ENCODE measurements around the gene SEC14L1.

SEC14L1 gene

DNA sequence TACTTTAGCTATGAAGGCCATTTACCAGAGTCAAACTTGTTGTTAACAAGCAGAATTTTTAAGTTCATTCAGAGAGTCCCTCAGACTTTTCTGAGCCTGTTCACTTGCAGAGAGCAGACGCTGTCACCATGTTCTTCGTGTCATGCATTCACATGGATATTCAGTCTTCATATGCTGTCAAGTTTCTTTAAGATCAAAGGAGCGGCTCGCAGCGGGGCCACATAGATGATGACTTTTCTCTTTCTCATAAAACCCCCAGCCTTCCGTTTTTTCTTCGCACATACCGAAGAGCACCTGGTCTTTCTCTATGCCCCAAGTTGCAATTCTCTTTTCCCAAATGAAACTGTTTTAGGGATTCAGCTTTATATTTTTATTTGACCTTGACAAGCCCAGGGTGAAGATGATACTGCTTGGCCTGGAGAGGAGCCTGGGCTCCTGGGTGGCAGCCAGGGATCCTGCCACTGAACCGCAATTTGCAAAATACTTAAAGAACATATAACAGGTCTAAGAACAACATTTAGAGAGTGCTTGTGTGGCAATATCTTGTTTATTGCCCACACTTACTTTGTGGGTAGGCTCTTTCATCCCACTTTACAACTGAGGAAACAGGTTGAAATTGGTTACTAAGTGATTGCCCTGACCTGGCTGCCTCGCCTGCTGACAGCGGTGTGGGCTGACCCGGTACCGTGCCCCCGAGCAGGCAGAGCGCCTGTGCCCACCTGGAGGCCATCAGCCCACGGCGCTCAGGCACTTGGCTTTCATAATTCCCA lies 22.9 kb downstream of the SEC14L1 start:
- no peak for DNase-seq

DNA sequence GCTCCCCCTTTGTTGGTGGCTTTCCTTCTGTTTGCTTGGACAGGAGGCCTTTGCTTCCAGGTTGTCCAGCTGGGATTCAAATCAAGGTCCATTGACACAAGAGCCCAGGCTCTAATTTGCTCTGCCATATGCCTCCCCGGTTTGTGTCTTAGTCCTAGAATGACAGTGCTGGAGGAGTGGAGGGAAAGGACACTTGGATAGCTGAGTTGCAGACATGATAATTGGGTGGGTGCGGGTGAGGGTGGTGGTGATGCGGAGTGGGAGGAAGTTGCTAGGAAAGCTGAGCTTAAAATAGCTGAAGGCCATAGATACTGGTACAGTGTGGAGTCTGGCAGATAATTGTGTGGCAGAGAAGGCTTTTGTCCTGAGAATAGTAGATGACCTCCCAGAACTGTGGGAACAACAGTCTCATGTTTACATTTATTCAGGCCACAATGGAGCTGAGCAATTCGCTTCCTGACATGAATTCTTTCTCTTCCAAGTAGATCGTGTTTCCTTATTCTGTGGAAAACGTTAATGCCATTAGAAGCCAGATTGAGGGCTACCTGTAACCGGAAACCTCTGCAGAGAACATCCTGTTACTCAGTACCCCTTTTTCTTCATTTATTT lies 23.8 kb downstream of the SEC14L1 start:
- peak in 1 of 2 donors; percentile 55 for DNase-seq

DNA sequence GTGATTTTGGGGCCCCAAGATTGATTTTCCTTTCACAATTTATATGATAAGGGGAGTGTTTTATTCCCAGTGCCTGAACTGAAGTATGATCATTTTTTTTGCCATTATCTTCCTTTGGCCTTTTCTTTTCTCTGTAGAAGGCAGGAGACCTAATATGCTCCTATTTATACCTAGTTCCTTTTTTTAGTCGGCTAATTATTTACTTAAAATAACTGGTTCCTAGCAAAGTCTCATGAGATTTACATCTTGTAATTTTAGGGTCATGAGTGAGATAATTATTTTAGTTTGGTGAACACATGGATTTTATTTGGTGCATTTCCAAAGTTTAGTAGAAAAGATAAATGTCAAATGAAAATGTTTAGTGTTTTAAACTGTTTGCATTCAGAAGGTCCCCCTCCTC lies 24.8 kb downstream of the SEC14L1 start:
- no peak for DNase-seq

DNA sequence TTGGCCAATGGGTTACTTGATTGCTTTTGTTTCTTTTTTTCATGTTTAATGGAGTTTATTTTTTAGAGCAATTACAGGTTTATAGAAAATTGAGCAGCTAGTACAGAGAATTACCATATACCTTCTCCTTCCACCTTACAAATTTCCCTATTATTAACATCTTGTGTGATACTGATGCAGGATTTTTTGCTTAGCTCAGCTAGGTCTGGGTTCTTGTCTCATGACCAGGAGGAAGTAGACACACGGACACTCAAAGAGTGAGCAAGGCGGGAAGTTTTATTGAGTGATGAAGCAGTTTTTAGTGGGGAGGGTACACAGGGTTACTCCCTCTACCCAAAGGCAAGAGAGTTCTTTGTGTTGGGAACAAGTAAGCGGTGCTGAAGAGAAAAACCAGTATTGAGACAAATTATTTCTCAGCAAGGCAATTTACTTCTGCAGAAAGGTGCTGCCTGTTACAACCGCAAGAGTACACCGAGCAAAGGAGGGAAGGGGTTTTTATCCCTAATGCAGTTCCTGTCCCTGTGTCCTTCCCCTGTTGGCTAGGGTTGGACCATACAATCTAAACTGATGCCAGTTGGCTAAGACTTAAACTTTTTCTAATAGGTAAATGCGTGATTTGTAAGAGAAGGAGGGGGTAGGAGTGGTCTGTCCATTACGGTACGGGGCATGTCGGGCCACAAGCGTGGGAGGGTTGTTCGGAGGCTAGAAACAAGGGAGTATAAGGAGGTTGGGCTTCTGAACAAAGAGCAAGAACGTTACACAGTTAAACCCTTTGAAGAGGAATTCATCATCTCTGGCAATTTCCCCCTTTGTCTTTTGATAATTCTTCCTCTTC lies 26.9 kb downstream of the SEC14L1 start:
- no peak for DNase-seq

DNA sequence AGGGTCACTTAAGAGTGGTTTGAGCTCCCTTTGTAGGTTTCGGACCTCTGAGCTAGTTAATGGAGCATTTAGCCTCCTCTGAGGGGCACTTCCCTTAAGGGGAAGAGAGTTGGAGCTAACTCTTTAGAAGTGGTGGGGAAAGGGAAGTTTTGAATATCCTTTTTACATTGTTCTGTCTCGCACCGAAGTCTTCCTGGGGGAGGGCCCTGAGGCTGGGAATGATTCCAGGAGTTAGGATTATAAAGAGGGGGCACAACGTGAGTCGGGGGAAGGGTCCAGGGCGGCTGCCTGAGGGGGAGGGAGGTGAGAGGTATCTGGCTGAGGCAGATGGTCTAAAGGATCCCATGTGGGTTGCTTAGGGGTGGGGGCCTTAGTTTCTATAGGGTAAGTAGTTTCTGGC lies 32.3 kb downstream of the SEC14L1 start:
- DNase-seq, result no peak

DNA sequence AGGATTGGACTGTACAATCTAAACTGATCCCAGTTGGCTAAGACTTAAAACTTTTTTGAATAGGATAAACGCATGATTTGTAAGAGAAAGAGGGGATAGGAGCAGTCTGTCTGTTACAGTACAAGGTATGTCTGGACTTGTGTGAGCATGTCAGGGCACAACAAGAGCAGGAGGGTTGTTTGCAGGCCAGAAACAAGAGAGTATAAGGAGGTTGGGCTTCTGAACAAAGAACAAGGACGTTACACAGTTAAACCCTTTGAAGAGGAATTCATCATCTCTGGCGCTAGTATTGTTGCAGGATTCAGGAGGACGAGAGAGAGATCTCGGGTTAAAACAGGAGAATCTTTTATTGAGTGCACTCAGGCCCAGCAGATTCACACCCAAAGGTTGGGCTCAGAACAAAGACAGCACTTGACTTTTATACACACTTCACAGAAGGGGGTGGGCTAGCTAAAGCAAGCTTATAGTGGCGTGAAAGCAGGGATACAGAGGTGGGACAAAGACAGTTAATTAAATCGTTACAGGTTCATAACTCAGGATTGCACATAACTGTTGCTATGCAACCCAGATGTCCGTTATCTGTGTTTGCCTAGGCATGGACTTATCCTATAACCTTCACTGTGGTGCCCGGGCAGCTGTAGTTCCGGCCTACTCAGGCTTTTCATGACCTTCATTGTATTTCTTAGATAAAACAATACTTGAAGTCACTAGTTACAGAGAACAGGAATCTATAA lies 34.3 kb downstream of the SEC14L1 start:
- no peak for DNase-seq

DNA sequence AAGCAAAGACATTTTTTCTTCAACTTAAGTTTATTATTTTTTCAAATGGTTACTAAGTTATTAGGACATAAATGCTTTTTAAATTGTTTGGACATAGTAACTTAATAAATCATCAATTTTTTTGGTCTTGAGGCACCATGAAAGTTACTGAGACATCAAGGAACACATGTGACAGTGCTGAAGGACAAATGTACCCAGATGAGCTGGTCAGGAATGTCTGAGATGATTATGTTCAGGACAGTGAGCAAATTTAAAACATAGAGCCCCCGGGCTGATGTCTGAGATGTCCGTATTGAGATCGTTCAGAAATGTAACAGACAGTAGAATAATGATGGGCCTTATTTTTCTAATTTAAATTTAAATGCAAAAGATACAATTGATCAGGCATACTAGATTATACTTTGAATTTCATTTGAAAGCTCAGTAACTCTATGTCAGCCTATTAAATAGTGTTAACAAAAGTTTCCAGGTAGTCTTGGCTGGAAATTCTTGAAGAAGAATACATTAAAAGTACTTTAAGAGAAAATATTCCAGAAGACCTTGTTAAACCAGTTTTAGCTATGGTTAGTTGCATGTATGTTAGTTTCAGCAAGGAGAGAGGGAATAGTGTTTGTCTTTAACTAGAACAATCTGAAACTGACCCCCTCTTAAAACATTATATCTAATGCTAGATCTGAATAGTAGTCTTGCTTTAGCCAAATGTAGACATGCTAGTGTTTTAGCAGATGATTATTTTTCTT lies 36.4 kb downstream of the SEC14L1 start:
- DNase-seq, result no peak

DNA sequence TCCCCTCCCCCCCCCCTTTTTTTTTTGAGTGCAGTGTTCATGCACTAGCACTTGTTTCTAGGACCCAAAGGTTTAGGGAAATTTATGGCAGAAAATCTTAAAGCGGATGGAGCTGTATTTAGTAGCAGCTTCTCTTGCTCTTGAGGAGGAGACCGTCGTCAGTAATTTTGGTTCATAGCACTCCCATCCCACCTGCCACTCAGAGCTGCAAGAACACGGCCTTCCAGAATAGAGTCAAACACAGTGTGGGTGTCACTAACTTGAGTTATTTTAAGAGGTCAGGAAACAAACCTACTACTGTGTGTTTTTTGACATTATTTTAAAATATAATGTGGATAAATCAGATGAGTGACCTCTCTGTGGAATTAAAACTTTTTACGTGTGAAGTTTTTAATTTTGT lies 37.3 kb downstream of the SEC14L1 start:
- DNase-seq, result no peak

DNA sequence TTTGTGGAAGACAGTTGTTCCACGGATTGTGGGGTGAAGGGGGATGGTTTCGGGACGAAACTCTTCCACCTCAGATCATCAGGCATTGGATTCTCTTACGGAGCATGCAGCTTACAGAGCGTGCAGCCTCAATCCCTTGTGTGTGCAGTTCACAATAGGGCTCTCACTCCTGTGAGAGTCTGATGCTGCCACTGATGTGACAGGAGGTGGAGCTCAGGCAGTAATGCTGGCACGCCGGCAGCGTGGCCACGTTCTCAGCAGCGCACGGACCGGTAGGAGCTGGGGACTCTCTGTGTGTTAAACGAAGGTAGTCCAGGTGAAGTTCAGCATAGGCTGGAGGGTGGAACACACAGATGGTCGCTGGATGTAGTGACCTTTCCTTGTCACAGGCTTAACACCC lies 37.8 kb downstream of the SEC14L1 start:
- DNase-seq, result no peak

DNA sequence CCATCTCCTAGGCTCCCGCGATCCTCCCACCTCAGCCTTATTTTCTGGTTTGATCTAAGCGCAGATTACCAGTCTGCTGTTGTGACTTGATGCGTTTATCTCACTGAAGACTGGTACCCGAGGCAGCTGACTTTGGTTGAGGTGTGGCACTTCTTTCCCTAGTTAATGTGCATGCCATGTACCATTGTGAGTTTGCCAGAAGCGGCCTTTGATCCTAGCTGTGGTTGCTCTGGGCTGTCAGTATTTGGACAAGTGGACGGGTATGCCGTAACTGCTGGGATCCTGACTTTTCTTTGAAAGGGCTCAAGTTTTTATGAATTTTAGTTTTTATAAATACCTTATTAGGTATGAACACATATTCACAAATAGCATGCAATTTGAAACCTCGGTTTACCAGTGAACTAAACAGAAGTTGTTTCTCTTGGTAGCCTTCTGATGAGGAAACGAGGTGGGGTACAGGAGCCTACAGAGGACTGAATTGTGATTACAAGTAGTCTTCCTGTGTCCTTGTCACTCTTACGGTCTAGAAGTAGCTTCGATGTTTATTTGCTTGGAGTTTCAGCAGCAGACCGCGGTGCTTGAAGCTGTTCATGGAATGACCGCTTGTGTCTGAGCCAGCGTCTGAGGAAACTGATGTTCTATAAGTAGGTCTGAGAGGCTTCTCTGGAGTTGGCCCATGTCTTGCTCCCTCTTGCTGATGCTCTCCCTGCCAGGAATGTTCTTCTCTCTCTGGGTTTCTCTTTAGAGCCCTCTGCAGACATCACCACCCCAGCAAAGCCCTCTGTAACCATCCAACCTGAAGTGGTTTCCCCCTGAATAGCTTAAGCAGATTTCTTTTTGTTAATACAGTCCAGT lies 40.0 kb downstream of the SEC14L1 start:
- no peak for DNase-seq

DNA sequence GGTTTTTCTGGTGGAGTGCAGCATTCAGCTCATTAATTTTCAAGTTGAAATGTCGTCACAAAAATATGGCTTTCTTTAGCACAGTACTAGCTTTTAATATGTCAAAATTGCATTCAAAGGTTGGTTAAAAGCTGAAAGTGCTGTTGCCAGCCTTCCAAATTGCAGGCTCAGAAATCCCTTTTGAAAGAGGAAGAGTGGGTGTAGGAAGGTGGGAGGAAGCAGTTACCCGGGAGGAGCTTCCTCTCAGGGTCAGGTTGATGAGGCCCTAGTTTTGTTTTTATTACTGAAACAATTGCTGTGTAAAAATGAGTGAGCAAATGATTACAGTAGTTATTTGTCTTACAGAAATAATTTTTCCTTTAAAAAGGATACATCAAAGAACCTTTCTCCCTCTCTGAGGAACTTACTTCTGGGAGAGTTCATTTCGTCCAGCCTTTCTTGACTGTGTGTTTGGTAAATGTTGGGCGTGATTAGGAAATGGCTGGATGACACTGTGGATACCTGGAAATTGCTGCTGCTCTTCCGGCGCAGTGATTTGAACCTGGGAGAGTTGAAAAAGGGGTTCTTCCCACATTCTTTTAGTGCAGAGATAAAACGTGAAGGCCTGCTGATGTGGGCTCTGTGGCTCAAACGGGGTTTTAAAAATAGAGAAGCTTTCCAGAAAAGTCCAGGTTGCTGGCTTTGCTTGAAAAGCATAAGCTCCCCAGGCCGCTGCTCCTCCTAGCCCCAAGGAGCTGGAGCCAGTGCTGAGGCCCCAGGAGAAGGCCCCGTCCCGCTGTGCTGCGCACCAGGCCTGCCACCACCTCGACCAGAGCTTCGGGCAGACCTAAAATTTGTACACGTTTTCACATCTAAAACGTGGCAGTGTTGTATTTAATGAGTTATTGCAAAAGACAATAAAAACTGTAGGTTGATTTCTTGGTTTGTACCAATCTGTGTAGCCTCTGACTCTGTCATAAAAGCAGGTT lies 41.7 kb downstream of the SEC14L1 start:
- no peak for DNase-seq

DNA sequence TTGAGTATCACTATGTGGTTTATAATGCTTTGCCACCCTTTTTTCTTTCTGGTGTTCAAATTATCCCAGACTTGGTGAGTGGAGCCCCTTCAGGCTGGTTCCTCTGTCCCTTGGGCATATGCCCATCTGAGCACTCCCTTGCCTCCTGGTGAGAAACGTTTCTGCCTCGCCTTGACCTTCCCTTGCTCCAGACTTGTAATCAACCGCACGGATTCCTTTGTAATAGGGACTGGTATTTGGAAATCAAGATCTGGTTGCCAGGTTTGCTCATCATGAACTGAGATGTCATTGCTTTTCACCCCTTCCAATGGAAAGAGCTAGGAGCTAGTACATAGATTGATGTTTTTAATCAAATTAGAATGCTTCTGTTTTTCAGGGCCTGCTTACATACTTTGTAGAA lies 43.7 kb downstream of the SEC14L1 start:
- no peak for DNase-seq

DNA sequence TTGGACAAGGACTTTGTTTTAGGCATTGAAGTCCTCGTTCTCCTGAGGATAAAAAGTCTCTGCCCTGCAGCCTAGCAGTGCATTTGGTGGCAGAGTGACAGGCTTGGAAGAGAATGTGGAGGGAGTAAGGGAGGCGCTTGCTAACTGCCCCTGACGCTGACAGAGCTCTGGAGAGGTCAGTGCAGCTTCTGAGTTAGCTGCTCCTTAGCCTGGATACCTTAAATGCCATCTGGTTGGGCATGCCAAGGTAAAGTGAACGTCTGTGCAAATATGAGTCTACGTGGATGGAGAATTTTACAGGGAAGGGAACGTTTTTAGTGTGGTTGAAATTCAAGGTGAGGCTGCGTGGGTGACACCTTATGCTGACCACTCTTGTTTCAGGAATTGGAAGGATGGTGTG lies 44.4 kb downstream of the SEC14L1 start:
- no peak for DNase-seq

DNA sequence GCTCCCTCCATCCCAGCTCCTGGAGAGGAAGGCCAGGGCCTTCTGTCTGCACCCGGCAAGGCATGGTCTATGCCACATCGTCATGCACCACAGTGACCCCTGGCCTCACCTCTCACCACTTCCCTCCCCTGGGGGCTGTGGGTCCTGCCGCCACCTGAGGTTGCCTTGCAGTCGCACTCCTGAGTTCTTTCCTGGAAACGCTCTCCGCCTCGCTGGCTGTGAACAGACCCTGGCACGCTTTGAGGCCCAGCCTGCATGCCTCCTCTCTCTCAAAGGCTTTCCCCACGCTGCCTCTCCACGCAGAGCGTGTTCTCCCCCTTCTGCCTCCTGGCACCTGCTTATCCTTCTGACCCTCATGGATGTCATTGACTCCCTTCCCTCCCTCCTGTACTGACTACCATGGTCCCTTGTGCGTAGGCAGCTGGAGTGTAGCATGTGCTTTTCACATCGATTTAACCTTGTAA lies 45.4 kb downstream of the SEC14L1 start:
- no peak for DNase-seq

DNA sequence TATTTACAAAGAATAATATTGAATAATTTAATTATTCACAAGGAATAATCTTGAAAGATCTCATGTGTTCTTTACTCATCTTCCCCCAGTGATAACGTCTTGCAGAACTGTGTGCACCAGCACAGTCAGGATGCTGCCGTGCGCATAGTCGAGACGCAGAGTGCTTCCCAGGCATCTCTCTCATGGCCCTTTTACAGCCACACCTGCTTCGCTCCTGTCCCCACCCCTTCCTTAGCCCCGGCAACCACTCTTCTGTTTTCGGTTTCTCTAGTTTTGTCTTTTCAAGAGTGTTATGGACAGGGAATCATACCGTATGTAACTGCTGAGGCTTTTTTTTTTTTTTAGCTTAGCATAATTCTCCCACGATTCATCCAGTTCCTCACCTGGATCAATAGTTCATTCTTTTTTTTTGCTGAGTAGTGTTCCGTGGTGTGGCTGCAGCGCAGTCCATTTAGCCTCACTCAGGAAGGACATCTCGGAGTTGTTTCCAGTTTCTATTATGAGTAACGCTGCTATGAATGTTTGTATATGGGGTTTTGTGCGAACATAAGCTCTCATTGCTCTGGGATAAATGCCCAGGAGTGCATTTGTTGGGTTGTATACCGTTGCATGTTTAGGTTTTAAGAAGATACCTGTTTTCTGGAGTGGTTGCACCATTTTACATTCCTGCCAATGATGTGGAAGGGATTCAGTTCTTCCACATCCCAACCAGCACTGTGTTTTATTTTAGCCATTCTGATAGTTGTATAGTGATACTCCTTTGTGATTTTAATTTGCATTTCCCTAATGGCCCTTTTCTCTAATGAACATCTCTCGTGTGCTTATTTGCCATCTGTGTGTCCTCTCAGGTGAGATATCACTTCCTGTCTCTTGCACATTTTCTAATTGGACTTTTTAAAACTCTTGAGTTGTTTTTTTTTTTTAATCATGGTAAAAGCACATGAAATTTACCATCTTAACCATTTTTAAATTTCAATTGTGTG lies 47.6 kb downstream of the SEC14L1 start:
- DNase-seq, result no peak

DNA sequence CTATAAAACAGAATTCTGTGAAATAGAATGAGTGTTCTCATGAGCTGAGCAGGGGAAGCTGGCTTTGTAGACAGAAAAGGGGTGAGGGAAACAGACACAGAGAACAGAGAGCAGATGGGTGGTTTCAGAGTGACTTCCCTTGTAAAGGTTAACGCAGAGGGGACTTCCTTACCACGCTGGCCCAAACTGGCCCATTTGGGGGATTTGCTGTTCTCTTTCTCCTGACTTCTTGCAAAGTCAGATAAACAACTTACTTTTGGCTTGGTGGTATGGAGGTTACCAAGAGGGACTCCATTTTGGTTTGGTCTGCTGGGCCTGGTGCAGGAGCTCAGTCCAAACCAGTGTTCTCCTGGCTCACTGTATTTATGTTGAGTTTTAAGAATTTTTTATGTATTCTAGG lies 48.4 kb downstream of the SEC14L1 start:
- DNase-seq, result no peak

DNA sequence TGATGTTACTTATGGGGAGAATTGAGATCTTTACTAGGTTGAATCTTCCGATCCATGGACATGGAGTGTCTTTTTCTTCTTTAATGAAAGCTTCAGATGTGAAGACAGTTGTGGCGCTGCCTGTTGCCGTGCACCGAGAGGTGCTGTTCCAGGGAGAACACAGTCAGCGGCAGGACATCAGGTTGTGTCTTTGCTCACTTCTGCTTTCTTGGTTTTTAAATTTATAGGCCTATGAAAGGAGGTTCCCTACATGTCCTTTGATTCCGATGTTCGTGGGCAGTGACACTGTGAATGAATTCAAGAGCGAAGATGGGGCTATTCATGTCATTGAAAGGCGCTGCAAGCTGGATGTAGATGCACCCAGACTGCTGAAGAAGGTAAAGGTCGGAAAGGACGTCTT lies 49.8 kb downstream of the SEC14L1 start:
- DNase-seq, result no peak

DNA sequence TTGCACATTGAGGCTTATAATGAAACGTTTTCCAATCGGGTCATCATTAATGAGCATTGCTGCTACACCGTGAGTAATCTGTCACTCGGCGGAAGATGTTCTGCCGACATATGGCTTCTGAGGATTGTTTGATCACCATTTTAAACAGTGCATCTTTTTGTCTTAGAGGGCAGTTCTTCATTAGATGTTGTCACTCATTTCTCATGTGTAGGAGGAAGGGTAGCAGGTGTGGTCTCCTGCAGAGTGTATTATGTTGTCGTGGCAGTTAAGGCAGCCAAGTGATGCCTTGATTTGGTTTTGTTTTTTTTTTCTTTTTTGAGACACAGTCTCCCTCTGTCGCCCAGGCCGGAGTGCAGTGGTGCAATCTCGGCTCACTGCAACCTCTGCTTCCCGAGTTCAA lies 50.5 kb downstream of the SEC14L1 start:
- DNase-seq, result no peak

DNA sequence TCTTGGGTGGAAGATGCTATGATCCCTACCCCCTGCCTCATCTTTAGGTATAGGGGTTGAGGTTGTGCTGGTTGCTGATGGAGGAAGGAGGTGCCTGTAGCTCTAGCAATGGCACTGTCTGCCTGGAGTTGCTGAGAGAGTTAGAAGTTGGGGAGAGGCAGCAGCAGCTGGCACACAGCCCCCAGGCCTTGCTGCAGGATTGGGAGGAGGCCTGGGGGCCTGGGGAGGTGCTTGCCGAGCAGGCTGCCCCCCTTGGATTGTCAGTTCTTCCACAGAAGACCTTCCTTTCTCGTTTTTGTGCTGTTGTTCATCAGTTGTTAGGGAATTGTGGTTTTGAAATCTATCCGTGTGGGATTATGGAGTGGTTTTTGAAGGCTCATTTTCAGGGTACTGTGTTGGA lies 52.9 kb downstream of the SEC14L1 start:
- no peak for DNase-seq
